Lower lobe of right lung (tissue), 2 donors: ENCODE measurements around the gene PKIG. TPM values are rescaled to one million over a fixed set of nuclear protein-coding genes. Genes with fewer than 3 reads are reported as not detected.

ENCODE experiments used
- ATAC-seq, 2 donors: fragments of 200-7000 bp; cut with Tn5 transposase; one replicate each; pipeline ENCODE4 v1.9.1; 2020 to 2022; ENCODE audit warnings: mild to moderate bottlenecking in 2 of 2, moderate library complexity in 2 of 2
- DNase-seq: peaks from one replicate; pipeline ENCODE4 v3.0.0-alpha.2; 2020
- H3K27ac ChIP-seq: fragments of 200-600 bp; one replicate; pipeline ENCODE4 v1.8.0; 2022
- H3K27me3 ChIP-seq: fragments of 200-600 bp; one replicate; pipeline ENCODE4 v1.8.0; 2022; ENCODE audit warnings: low read depth
- H3K36me3 ChIP-seq: fragments of 200-600 bp; one replicate; pipeline ENCODE4 v1.8.0; 2022; ENCODE audit warnings: mild to moderate bottlenecking
- H3K4me1 ChIP-seq: fragments of 200-600 bp; one replicate; pipeline ENCODE4 v1.8.0; 2022
- H3K4me3 ChIP-seq: fragments of 200-600 bp; one replicate; pipeline ENCODE4 v1.8.0; 2022; ENCODE audit warnings: mild to moderate bottlenecking
- H3K9me3 ChIP-seq: fragments of 200-600 bp; one replicate; pipeline ENCODE4 v1.8.0; 2022
- intact Hi-C: fragments of 100-400 bp; cut with DNase I; formaldehyde crosslinking; loops from one replicate; pipeline ENCODE4 v1.11.0; 2022
- total RNA-seq: library from RNA; stranded (reverse); fragmentation: NEBNext Ultra II Directional; extraction: Animal tissue kit (Norgen Biotek cat#: 25700); gene quantifications from one replicate; pipeline ENCODE4 v1.2.1, GENCODE V29; 2021
- TF ChIP-seq, protein P1 (sequence below): fragments of 200-600 bp; IDR thresholded peaks from one replicate; pipeline ENCODE4 v1.8.0; 2022; ENCODE audit warnings: antibody characterized with exemption, mild to moderate bottlenecking
- donor health status: DM: no; HTN: yes; CAD: no; lungs with severe emphysema.

The PKIG gene
- total RNA-seq, 1 donor from 2014 or later, result 61.6 TPM

DNA sequence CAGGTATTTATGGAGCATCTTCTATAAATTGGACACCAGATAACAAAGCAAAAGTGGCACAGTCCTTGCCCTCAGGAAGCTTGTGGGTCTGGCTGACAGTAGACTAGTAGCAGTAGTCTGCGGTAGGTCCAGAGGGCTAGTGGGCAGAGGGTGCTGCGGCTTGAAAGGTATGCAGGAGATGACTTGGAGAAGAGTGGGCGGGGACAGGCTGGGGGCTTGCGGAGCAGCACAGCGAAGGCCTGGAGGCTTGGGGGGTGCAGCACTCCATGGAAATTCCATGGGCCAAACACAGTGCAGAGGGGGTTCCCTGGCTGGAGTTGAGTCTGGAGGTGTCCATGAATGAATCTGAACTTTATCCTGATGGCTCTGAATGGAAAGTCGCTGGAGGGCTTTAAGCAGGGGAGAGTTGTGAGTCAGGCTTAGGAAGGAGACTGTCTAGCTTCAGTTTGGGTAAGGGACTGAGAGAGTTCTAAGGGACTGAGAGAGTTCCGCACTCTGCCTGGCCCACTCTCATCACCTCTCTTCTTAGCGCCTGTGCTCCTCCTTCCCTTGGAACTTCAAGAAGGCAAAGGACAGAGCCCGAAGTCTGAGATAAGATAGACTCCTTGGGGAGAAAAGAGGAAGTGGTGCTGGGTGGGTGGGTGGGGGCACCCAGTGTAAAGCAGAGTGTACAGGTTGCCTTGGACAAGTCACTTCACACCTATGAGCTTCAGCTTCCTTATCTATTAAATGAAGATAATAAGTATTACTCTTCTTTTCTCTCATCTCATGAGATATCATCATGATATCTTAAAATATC, 8.8 kb downstream of the PKIG start:
- no peak overlapping the region for H3K27ac ChIP-seq
- H3K4me1 ChIP-seq, result peaks cover 33% of the 10 kb centered on the region
- no peaks in the 10 kb centered on the region for H3K9me3 ChIP-seq
- ATAC-seq (no peak), DNase-seq (no peak)
- intact Hi-C loops, result no loop called here
- H3K4me3 ChIP-seq, result no peak overlapping the region
- TF ChIP-seq, protein P1, sequence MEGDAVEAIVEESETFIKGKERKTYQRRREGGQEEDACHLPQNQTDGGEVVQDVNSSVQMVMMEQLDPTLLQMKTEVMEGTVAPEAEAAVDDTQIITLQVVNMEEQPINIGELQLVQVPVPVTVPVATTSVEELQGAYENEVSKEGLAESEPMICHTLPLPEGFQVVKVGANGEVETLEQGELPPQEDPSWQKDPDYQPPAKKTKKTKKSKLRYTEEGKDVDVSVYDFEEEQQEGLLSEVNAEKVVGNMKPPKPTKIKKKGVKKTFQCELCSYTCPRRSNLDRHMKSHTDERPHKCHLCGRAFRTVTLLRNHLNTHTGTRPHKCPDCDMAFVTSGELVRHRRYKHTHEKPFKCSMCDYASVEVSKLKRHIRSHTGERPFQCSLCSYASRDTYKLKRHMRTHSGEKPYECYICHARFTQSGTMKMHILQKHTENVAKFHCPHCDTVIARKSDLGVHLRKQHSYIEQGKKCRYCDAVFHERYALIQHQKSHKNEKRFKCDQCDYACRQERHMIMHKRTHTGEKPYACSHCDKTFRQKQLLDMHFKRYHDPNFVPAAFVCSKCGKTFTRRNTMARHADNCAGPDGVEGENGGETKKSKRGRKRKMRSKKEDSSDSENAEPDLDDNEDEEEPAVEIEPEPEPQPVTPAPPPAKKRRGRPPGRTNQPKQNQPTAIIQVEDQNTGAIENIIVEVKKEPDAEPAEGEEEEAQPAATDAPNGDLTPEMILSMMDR, result no peak
- H3K27me3 ChIP-seq, result no peaks in the 10 kb centered on the region
- peaks cover 31% of the 10 kb centered on the region for H3K36me3 ChIP-seq

DNA sequence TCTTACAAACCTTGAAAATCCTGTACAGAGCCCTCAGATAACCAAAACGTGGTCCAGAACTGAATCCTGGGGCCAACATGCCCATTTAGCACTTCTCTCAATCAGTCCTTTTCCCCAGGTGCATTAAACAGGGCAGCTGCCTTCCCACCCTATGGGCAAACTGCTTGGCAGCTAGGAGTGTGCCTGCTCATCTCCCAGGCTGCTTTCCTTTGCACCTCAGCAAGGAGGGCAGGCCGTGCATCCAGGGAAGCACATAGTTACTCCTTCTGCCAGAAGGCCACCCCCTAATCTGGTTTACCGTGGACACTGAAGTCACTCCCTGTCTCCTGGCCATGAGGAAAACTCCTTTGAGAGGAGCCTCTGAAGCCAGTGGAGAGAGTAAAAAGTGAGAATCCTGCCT, 10.0 kb downstream of the PKIG start:
- no peaks in the 10 kb centered on the region for H3K27me3 ChIP-seq
- DNase-seq (no peak), ATAC-seq (no peak)
- no peak overlapping the region for H3K4me3 ChIP-seq
- peaks cover 28% of the 10 kb centered on the region for H3K4me1 ChIP-seq
- H3K27ac ChIP-seq, result no peak overlapping the region
- peaks cover 31% of the 10 kb centered on the region for H3K36me3 ChIP-seq
- no peaks in the 10 kb centered on the region for H3K9me3 ChIP-seq
- TF ChIP-seq, protein P1, result no peak
- intact Hi-C loops, result no loop called here

DNA sequence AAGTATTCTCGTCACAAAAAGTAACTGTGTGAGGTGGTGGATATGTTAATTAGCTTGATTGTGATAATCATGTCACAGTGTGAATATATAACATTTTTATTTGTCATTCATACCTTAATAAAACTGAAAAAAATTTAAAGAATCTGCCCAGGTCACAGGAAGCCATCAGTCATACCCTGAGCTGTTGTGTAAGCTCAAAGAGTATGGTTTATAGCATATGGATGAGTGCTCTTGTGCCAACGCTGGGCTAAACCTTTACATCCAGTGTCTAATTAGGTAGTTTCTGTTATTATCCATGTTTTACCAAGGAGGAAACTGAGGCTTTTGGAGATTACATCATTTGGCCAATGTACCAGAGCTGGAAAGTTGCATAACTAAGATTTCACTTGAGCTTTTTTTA, 11.4 kb downstream of the PKIG start:
- ATAC-seq (no peak), DNase-seq (no peak)
- TF ChIP-seq, protein P1, result no peak
- no peak overlapping the region for H3K4me3 ChIP-seq
- intact Hi-C loops, result no loop called here
- H3K4me1 ChIP-seq, result peaks cover 40% of the 10 kb centered on the region
- H3K36me3 ChIP-seq, result peaks cover 31% of the 10 kb centered on the region
- H3K27me3 ChIP-seq, result no peaks in the 10 kb centered on the region
- H3K9me3 ChIP-seq, result no peaks in the 10 kb centered on the region
- peak overlapping the region; percentile 2 for H3K27ac ChIP-seq

DNA sequence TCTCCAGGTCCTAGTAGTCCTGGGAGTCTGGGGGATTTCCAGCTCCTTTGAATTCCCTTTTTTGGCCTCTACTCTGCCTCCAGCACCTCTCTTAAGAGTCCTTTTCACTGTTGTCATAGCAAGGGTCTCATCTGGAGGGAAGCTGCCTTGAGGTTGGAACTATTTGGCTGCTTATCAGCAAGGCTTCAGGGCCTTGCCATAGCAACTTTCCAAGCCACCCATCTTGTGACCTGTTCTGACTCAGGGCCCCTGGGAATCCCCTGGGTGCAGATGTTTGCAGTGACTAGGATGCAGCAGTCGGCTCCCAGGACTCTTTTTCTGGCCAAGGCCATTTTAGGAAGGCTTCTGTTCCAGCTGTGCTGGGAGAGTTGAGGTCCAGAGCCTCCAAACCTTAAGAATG, 12.4 kb downstream of the PKIG start:
- no peak overlapping the region for H3K4me3 ChIP-seq
- H3K9me3 ChIP-seq, result no peaks in the 10 kb centered on the region
- TF ChIP-seq, protein P1, result no peak
- H3K36me3 ChIP-seq, result peaks cover 28% of the 10 kb centered on the region
- DNase-seq (no peak), ATAC-seq (no peak)
- peaks cover 49% of the 10 kb centered on the region for H3K4me1 ChIP-seq
- no peaks in the 10 kb centered on the region for H3K27me3 ChIP-seq
- peak overlapping the region; percentile 38 for H3K27ac ChIP-seq
- intact Hi-C loops, result no loop called here

DNA sequence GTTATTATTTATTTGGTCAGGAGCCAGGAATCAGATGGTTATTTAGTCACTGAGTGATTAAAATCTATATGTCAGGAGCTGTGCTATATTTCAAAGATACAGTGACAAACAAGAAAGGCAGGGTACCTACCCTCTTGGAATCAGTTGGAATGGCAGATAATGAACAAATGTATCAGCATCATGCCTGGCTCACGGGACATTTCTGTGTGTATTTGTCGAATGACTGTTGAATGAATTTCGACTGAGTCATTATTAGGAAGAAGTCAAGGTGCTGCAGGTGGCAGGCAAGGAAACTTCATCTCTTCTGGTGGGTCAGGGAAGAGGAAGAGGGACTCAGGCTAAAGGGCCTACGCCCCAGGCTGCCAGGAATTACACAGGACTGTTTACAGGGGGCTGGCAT, 13.6 kb downstream of the PKIG start:
- intact Hi-C loops, result no loop called here
- H3K4me3 ChIP-seq, result no peak overlapping the region
- DNase-seq (no peak), ATAC-seq (no peak)
- TF ChIP-seq, protein P1, result no peak
- H3K27ac ChIP-seq, result peak overlapping the region; percentile 5
- H3K4me1 ChIP-seq, result peaks cover 62% of the 10 kb centered on the region
- H3K27me3 ChIP-seq, result no peaks in the 10 kb centered on the region
- H3K36me3 ChIP-seq, result peaks cover 16% of the 10 kb centered on the region
- no peaks in the 10 kb centered on the region for H3K9me3 ChIP-seq
